K562 (cell line): ENCODE measurements around the gene KIF3B. TPM values are rescaled to one million over a fixed set of nuclear protein-coding genes. Genes with fewer than 3 reads are reported as not detected.

Source experiments
- HMGN3 ChIP-seq: IDR thresholded peaks from 2 replicates; pipeline ENCODE4 v1.6.1; 2011; ENCODE audit warnings: borderline replicate concordance, low read depth, mild to moderate bottlenecking, mixed read lengths, low read length; ENCODE audit not compliant: insufficient read length; ENCODE audit errors: extremely low read depth
- NFYB ChIP-seq: IDR thresholded peaks from 2 replicates; pipeline ENCODE4 v1.6.1; 2011; ENCODE audit warnings: mild to moderate bottlenecking, moderate library complexity; ENCODE audit not compliant: insufficient read length; ENCODE audit errors: extremely low read depth
- NONO ChIP-seq, 2 experiments: fragments of 200-400 bp in 1 of 2; fragments of 450-650 bp in 1 of 2; formaldehyde crosslinking in 1 of 2; IDR thresholded peaks; 2 replicates each; pipeline ENCODE4 v1.6.1; 2017; ENCODE audit warnings: low read depth in 2 of 2, mild to moderate bottlenecking in 2 of 2, moderate library complexity in 2 of 2, low read length in 1 of 2
- POLR2A ChIP-seq: fragments of 450-650 bp; conservative IDR thresholded peaks from 2 replicates; pipeline ENCODE4 v1.6.1; 2016
- RAD21 ChIP-seq, 2 experiments: fragments of 250-450 bp in 1 of 2; fragments of 450-650 bp in 1 of 2; sonication (Bioruptor Pico) in 1 of 2; formaldehyde crosslinking in 1 of 2; IDR thresholded peaks in 1 of 2; conservative IDR thresholded peaks in 1 of 2; 2 replicates each; pipeline versions ENCODE4 v1.4.0 to v1.8.0; 2020 to 2022; ENCODE audit warnings: mild to moderate bottlenecking in 2 of 2, moderate library complexity in 1 of 2
- RBFOX2 ChIP-seq: fragments of 200-400 bp; formaldehyde crosslinking; IDR thresholded peaks from 2 replicates; pipeline ENCODE4 v1.6.1; 2017; ENCODE audit warnings: low read depth, mild to moderate bottlenecking, low read length, moderate library complexity
- RBM22 ChIP-seq: fragments of 200-400 bp; formaldehyde crosslinking; IDR thresholded peaks from 2 replicates; pipeline ENCODE4 v1.6.1; 2018; ENCODE audit warnings: low read length, low read depth; ENCODE audit not compliant: poor library complexity, severe bottlenecking
- SIN3B ChIP-seq: fragments of 450-650 bp; IDR thresholded peaks from 2 replicates; pipeline ENCODE4 v1.6.1; 2017; ENCODE audit warnings: low read depth, mild to moderate bottlenecking, moderate library complexity
- ZBTB7A ChIP-seq: IDR thresholded peaks from 2 replicates; pipeline ENCODE4 v1.6.1; 2011; ENCODE audit warnings: low read depth, mild to moderate bottlenecking, low read length, moderate library complexity, borderline replicate concordance; ENCODE audit not compliant: control insufficient read depth
- ZNF140 ChIP-seq: fragments of 250-450 bp; sonication (Bioruptor Pico); IDR thresholded peaks from 2 replicates; pipeline ENCODE4 v1.8.0; 2021; ENCODE audit warnings: moderate library complexity, mild to moderate bottlenecking, inconsistent platforms
- ZNF282 ChIP-seq: sonication (generic); formaldehyde crosslinking; IDR thresholded peaks from 2 replicates; pipeline ENCODE4 v1.8.1; 2023; ENCODE audit warnings: missing genetic modification reagents
- ZNF778 ChIP-seq: fragments of 450-650 bp; formaldehyde crosslinking; IDR thresholded peaks from 2 replicates; pipeline ENCODE4 v1.4.0; 2020; ENCODE audit warnings: mild to moderate bottlenecking, moderate library complexity
- polyA plus RNA-seq, 8 experiments: library from polyadenylated mRNA; depleted of rRNA in 4 of 8; stranded (reverse) in 5 of 8; unstranded in 3 of 8; fragments of >200 nt; fragmentation: Nextera tagmentation in 2 of 8; fragmentation: Illumina TruSeq in 1 of 8; extraction: Ambion mirVana in 2 of 8; extraction: Trizol in 1 of 8; gene quantifications; 2 replicates each; pipeline versions ENCODE4 v1.2.1 to v1.2.3, GENCODE V29; 2011 to 2014; ENCODE audit warnings: inconsistent platforms in 1 of 8, missing spikeins in 1 of 8
- total RNA-seq, 7 experiments: library from RNA; depleted of rRNA in 6 of 7; stranded (reverse); fragments of >200 nt in 6 of 7; fragmentation: Illumina TruSeq in 2 of 7; extraction: Trizol in 2 of 7; gene quantifications; 2 replicates each; pipeline versions ENCODE4 v1.2.1 to v1.2.3, GENCODE V29; 2011 to 2021; ENCODE audit warnings: low replicate concordance in 1 of 7
- TF ChIP-seq, protein P1 (sequence below): fragments of 450-650 bp; IDR thresholded peaks from 2 replicates; pipeline ENCODE4 v1.6.1; 2017; ENCODE audit warnings: antibody characterized with exemption
- TF ChIP-seq, protein P2 (sequence below), 2 experiments: IDR thresholded peaks; 2 replicates each; pipeline ENCODE4 v1.6.1; 2012; ENCODE audit warnings: improper control_type of control experiment in 2 of 2, low read depth in 2 of 2, low read length in 2 of 2, borderline replicate concordance in 1 of 2
- TF ChIP-seq, protein P3 (sequence below): sonication (generic); formaldehyde crosslinking; IDR thresholded peaks from 2 replicates; pipeline ENCODE4 v1.8.0; 2022; ENCODE audit warnings: mild to moderate bottlenecking, missing genetic modification reagents
- TF ChIP-seq, protein P4 (sequence below), 2 experiments: IDR thresholded peaks in 1 of 2; conservative IDR thresholded peaks in 1 of 2; 2 replicates each; pipeline ENCODE4 v1.6.1; 2016; ENCODE audit warnings: low read depth in 2 of 2, mild to moderate bottlenecking in 1 of 2, missing compliant biosample characterization in 1 of 2, missing genetic modification characterization in 1 of 2, moderate library complexity in 1 of 2

The KIF3B gene
- total and polyA plus RNA-seq, 9 of the 15 experiments (the other 6 are each of a cell fraction or from before 2014, with no cell fraction given) = 2.9 to 12.3 (median 8.6) TPM

DNA sequence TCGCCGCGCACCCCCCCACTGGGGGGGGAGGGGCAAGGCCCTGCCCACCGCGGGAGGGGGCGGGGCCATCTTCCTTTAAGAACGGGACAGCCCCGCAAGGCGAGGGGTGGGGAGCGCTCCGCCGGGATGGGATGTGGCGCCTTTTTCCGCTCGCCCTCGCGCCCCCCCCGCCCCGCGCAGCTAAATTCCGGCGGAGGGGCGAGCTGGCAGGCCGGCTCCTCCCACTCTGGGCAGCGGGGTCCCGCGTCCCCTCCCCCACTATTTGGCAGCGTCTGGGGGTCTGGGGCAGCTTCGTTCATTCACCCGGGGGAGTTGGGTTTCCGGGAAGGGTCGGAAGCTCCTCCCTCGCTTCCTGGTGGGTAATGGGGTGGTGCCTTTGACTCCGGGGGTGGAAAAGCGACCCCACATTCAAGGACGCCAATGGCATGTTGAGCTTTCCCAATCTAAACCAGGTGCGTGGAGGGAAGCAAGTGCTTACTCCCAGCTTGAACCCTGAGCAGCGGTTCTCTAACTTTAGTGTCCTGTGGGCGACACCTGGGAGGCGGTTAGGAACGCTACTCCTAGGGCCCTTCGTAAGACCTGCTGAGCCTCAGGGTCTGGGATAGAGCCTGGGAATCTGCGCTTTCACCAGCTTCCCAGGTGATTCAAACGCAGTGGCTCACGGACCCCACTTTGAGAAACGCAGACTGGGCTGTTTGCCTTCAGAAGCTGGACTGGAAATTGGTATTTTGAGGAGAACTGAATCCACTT lies 81.6 kb downstream of the KIF3B start (continued):
- TF ChIP-seq, protein P1, sequence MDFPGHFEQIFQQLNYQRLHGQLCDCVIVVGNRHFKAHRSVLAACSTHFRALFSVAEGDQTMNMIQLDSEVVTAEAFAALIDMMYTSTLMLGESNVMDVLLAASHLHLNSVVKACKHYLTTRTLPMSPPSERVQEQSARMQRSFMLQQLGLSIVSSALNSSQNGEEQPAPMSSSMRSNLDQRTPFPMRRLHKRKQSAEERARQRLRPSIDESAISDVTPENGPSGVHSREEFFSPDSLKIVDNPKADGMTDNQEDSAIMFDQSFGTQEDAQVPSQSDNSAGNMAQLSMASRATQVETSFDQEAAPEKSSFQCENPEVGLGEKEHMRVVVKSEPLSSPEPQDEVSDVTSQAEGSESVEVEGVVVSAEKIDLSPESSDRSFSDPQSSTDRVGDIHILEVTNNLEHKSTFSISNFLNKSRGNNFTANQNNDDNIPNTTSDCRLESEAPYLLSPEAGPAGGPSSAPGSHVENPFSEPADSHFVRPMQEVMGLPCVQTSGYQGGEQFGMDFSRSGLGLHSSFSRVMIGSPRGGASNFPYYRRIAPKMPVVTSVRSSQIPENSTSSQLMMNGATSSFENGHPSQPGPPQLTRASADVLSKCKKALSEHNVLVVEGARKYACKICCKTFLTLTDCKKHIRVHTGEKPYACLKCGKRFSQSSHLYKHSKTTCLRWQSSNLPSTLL = no peak
- TF ChIP-seq ZNF778 (CRISPR knock-in tag) (no peak), NFYB (no peak), ZNF140 (CRISPR knock-in tag) (no peak), ZBTB7A (peak; percentile 92), RAD21 (CRISPR knock-in tag; conservative IDR thresholded peaks at IDR 0.05 in 1 of 2, IDR thresholded peaks at IDR 0.05 in 1 of 2) (peak in 1 of 2 experiments; percentile 7; a peak in 1 of 4 replicates), RBFOX2 (peak; percentile 76), POLR2A (peak; percentile 51), SIN3B (0 out of 2 replicates have a peak, but pooled peaks have one; percentile 24), HMGN3 (peak; percentile 56), NONO (IDR thresholded peaks at IDR 0.05; ENCODE audit: low read depth in 2 of 2, low read length in 1 of 2) (0 out of 4 replicates have a peak, but pooled peaks of 1 of the 2 experiments have one; percentile 2), ZNF282 (CRISPR knock-in tag) (0 out of 2 replicates have a peak, but pooled peaks have one; percentile 16), RBM22 (peak; percentile 71)
- TF ChIP-seq, protein P2, sequence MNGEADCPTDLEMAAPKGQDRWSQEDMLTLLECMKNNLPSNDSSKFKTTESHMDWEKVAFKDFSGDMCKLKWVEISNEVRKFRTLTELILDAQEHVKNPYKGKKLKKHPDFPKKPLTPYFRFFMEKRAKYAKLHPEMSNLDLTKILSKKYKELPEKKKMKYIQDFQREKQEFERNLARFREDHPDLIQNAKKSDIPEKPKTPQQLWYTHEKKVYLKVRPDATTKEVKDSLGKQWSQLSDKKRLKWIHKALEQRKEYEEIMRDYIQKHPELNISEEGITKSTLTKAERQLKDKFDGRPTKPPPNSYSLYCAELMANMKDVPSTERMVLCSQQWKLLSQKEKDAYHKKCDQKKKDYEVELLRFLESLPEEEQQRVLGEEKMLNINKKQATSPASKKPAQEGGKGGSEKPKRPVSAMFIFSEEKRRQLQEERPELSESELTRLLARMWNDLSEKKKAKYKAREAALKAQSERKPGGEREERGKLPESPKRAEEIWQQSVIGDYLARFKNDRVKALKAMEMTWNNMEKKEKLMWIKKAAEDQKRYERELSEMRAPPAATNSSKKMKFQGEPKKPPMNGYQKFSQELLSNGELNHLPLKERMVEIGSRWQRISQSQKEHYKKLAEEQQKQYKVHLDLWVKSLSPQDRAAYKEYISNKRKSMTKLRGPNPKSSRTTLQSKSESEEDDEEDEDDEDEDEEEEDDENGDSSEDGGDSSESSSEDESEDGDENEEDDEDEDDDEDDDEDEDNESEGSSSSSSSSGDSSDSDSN (IDR thresholded peaks at IDR 0.05; ENCODE audit: borderline replicate concordance in 1 of 2, low read depth in 2 of 2, low read length in 2 of 2) = peak in 1 of 2 experiments; percentile 58; a peak in 1 of 4 replicates
- TF ChIP-seq, protein P3, sequence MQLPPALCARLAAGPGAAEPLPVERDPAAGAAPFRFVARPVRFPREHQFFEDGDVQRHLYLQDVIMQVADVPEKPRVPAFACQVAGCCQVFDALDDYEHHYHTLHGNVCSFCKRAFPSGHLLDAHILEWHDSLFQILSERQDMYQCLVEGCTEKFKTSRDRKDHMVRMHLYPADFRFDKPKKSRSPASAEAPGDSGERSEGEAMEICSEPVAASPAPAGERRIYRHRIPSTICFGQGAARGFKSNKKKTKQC (CRISPR knock-in tag) = peak; percentile 18; the same call in 1 of the 2 replicates
- TF ChIP-seq, protein P4, sequence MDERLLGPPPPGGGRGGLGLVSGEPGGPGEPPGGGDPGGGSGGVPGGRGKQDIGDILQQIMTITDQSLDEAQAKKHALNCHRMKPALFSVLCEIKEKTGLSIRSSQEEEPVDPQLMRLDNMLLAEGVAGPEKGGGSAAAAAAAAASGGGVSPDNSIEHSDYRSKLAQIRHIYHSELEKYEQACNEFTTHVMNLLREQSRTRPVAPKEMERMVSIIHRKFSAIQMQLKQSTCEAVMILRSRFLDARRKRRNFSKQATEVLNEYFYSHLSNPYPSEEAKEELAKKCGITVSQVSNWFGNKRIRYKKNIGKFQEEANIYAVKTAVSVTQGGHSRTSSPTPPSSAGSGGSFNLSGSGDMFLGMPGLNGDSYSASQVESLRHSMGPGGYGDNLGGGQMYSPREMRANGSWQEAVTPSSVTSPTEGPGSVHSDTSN (CRISPR knock-in tag; IDR thresholded peaks at IDR 0.05; ENCODE audit: low read depth) = no peak
- TF ChIP-seq, protein P4 (tag; conservative IDR thresholded peaks at IDR 0.05; ENCODE audit: low read depth) = no peak
